Uterus (tissue), 2 donors: ENCODE data around the gene RALGPS1.

Source experiments
- CTCF ChIP-seq, 4 experiments: fragments of 200-600 bp in 2 of 4; fragments of 450-650 bp in 2 of 4; sonication (generic) in 2 of 4; IDR thresholded peaks; one replicate each; pipeline ENCODE4 v1.5.1; 2016 to 2019; ENCODE audit warnings: antibody characterized with exemption in 4 of 4, mild to moderate bottlenecking in 2 of 4, moderate library complexity in 1 of 4
- POLR2A ChIP-seq, 2 donors: fragments of 450-650 bp; IDR thresholded peaks; one replicate each; pipeline ENCODE4 v1.6.1; 2016; ENCODE audit warnings: antibody characterized with exemption in 2 of 2, mild to moderate bottlenecking in 1 of 2, moderate library complexity in 1 of 2

- TF ChIP-seq CTCF (IDR thresholded peaks at IDR 0.05) = no peak
- no peak for TF ChIP-seq POLR2A (IDR thresholded peaks at IDR 0.05)
Measured at GRCh38 chr9:126885131-126885641, 29.4 kb upstream of the RALGPS1 start.
